ENCODE measurements around the gene KIF16B.

Gene KIF16B

GRCh38 chr20:16517946-16518783 is 55.1 kb downstream of the KIF16B start:
- DNase-seq = peak; percentile 50

- DNase-seq = no peak
These were observed 56.5 kb downstream of the KIF16B start for GRCh38 chr20:16516794-16517193.

DNA sequence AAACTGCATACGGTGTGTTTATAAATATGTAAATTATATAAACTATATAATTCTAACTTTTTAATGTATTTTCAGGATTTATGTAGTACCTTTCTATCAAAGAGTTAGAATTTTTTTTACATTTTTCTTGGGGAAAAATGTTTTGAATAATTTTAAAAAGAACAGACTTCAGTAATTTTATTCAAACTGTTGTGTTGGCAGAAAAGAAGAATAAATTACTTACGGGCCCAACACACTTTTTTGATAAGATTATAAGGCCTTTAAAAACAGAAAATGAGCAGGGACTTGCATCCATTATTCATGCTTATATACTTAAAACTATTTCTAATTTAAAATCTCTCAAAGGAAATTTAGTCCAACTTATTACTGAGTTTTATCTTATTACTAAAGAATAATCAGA is 58.2 kb downstream of the KIF16B start:
- no peak for DNase-seq

- DNase-seq = no peak
These were observed 59.1 kb downstream of the KIF16B start for GRCh38 chr20:16514140-16514539.

DNA sequence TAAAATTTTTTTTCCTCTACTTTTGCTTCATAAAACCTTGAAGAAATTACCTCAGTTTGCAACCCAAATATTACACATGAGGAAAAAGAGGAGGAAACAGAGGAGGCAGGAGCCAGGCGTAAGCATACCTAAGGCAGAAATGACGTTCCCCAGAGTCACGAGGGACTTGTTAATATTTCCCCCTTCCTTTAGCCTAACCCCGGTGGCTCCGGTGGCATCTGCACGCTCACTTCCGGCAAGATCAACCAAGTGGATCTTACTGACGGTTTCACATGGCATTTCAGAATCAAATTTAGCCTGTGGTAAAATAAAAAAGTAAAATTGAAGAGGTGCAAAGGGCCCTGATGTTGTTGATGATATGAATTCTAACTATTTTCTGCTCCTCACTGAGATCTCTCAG is 67.4 kb downstream of the KIF16B start:
- DNase-seq = no peak

- DNase-seq = peak; percentile 23
These were observed 71.9 kb downstream of the KIF16B start for GRCh38 chr20:16501301-16501700.

GRCh38 chr20:16500197-16500596 is 73.1 kb downstream of the KIF16B start:
- no peak for DNase-seq

DNA sequence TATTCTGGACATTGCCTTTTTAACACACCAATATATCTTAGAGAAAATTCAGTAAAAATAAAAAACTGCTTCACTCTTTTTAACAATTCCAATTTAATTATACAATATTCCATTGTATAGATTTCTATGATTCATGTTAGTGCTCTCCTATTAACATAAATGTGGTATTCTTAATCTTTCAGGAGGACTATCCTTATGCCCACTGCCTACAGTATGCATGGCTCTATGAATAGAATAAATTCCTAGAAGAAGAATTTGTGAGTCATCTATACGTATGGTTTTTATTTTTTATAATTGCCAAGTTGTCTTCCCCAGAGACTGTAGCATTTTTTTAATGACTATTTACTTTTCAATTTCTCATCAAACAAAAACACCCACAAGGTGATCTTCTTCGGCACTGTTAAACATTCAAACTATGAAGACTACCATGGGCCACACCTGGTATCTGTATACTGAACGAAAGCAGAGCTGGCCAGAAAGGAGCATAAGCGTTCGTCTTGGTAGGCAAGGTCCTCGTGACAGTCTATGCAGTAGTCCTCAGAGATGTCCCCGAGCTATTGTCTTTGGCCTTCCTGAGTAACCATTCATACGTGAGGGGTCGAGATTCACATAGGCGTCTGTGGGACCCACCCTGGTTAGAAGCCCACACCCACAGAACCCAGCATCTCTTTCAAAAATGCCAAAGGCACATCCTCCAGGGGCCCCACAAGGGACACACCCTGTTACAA is 74.6 kb downstream of the KIF16B start:
- no peak for DNase-seq

- DNase-seq = no peak
These were observed 75.4 kb downstream of the KIF16B start for GRCh38 chr20:16497896-16498295.

GRCh38 chr20:16493486-16493885 is 79.8 kb downstream of the KIF16B start:
- DNase-seq = no peak

DNA sequence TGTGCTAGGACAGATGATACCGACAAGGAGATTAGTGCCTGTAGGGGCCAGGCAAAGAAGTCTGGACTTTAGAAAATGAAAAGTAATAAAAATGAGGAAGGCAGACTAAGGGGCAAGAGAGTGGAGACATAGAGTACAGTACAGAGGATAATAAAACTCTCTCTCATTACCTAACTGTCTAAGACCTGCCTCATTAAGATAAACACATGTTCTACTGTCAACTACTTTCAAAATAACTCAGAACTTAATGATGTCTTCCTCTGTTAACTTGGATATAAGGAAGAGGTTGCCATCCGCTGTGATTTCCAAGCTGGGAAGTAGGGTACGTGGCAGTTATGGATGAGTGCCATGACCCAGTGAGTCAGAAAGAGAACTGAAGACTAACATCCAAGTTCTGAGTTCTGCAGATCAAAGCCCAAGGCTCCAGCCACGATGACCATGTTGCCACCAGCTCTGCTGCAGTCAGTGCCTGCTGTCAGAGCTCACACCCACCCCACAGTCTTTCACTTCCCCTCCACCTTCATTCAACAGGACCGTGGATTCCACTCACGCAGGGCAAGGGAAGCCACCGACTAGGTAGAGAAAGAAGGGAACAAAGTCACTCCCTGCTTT is 81.8 kb downstream of the KIF16B start:
- no peak for DNase-seq

- DNase-seq = no peak
These were observed 82.6 kb downstream of the KIF16B start for GRCh38 chr20:16490696-16491095.

DNA sequence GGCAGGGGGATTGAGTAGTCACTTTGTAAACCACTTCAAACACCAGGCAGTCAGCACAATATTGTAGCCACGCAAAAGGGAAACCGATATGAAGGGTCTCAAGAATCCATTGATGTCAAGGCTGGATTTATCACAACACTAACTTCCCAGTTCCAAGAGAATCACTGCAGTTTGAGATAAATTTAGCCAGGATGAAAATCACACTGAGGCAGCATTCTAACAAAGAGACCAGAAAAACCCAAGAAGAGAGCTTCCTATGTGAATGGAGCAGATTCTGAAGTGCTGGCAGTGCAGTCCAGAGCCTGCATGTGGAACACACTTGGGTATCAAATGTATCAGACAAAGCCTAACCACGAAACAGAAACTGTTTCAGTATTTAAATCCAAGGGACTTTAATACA is 84.6 kb downstream of the KIF16B start:
- DNase-seq = no peak

- peak; percentile 83 for DNase-seq
These were observed 85.2 kb downstream of the KIF16B start for GRCh38 chr20:16488086-16488485.

DNA sequence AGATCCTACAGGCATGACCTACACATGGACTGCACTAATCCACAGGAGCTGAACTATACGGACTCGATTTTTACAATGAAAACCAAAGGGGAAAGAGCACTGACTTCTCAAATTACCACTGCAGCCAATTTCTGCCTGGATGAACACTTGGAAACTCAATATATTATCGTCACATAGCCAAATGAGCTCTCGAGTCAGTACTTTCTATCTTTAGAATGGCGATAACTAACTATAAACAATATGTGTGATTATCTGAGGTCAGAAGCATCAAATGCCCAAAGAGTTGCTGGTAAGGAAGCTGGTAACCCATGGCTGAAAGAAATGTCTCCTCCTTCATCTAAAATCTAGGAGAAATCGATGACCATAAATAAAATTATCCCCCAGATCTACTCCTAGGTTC is 86.7 kb downstream of the KIF16B start:
- DNase-seq = peak; percentile 17

DNA sequence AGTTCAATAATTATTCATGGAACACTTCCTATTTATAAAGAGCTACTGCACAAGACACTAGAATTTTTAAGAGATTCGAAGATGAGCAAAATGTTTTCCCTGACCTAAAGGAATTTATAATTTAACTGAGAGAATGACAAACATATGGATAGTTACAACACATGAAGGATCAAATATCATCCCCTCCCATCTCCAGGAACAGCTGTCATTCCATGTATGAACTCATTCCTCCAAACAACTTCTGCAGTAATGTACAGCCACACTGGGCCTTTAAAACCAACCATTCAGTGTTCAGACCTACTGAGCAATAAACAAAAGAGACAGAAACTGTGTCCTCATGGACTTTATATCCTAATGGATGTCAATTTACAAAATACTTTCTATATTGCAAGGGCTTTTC is 87.8 kb downstream of the KIF16B start:
- peak; percentile 76 for DNase-seq

DNA sequence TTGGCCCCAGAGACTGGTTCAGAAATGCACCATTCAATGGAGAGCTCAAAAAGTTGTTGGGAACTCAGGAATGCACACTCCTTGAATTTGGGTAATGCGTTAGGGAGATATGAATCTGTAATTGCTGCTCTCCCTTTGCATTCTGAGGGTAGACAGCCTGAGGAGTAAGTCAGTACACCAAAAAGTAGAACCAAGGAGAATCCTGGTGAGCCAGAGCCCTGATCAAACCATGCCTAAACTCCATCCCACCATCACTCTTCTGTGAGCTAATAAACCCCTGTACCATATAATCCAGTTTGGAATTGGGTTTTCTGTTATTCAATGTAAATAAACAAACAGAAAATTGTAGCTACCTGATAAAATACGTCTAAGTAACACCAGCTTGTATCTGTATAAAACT is 90.2 kb downstream of the KIF16B start:
- DNase-seq = no peak

DNA sequence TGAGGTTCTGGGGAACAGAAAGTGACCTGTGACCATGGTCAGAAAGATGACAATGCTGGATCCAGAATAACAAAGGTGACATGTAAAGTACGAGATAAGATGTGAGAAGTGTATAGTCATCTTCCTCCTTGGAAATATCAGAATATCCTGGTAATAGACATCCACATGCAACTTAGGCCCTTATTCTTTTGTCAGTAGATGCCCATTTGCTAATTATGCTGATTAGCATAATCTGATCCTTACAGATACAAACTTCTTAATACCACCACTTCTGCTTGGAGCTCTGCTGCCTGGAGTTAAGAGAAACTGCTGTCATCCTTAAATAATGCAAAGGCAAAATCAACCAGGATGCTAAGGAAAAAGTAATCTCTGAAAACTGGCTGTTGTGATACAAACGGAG is 91.3 kb downstream of the KIF16B start:
- no peak for DNase-seq

DNA sequence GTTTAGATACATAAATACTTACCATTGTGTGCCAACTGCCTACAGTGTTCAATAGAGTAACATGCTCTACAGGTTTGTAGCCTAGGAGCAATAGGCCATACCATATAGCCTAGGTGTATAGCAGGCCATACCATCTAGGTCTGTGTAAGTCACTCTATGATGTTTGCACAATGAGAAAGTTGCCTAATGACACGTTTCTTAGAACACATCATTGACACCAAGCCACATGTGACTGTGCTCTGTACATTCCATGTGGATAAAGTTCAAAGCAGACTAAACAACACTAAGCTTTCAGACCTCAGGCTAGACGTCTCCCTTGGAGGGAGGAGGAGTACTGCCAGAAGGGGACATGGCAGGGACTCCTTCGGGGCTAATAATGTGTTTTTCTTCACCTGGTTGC is 93.6 kb downstream of the KIF16B start:
- no peak for DNase-seq

- DNase-seq = no peak
These were observed 95.6 kb downstream of the KIF16B start for GRCh38 chr20:16477632-16478031.

DNA sequence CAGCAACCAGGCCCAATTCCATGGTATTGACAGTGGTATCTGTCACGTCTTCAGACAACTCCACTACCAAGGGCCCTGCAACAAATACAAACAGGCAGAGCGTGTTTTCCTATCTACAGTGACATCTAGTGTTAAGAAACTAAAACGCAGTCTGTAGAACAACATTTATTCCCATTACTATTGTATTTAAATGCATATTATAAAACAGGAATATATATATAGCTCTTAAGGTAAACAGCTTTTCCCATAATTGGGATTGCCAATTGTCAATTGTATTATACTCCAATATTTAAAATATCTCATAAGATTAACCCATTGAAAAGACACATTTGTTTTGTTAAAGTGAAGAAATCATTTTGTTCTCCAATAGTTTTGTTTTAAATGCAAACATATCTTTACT is 97.2 kb downstream of the KIF16B start:
- DNase-seq = peak; percentile 11

DNA sequence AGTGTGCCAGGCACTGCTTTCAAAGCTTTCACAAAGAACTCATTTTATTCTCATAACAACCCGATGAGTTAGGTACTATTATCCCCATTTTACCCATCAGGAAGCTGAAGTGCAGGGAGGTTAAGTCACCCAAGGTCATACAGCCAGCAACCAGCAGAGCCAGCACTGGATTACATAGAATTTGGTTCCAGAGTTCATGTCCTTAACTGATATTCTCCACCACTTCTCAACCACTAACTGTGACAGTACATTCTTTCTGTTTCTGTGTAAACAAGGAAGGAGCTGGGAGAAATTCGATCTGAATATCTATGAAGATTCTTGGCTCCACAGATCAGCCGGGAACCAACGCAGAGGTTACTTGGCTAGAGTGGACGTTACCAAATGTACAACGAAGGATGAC is 98.0 kb downstream of the KIF16B start:
- DNase-seq = no peak

GRCh38 chr20:16474363-16474762 is 98.9 kb downstream of the KIF16B start:
- DNase-seq = no peak

Data from DMS 273 treated with DMSO at 0.1 percent for 48 hours (cell line).